GM12878 (cell line): ENCODE data around the gene SCP2.

Source experiments
- CREM ChIP-seq: IDR thresholded peaks from 2 replicates; pipeline ENCODE4 v1.6.1; 2014; ENCODE audit warnings: antibody characterized with exemption, low read depth
- ETV6 ChIP-seq, 2 experiments: fragments of 450-650 bp in 1 of 2; IDR thresholded peaks in 1 of 2; conservative IDR thresholded peaks in 1 of 2; 2 replicates each; pipeline ENCODE4 v1.6.1; 2014; ENCODE audit warnings: antibody characterized with exemption in 1 of 2, borderline replicate concordance in 1 of 2, low read depth in 1 of 2, mild to moderate bottlenecking in 1 of 2, moderate library complexity in 1 of 2
- JUND ChIP-seq: IDR thresholded peaks from 2 replicates; pipeline ENCODE4 v1.6.1; 2012; ENCODE audit warnings: low read depth, mild to moderate bottlenecking, low read length, improper control_type of control experiment, moderate library complexity
- NKRF ChIP-seq: fragments of 450-650 bp; conservative IDR thresholded peaks from 2 replicates; pipeline ENCODE4 v1.6.1; 2017; ENCODE audit warnings: mild to moderate bottlenecking, moderate library complexity
- POLR2A ChIP-seq: IDR thresholded peaks from 2 replicates; pipeline ENCODE4 v1.6.1; 2011; ENCODE audit warnings: low read depth, mild to moderate bottlenecking, low read length
- POLR2AphosphoS5 ChIP-seq: IDR thresholded peaks from 2 replicates; pipeline ENCODE4 v1.6.1; 2011; ENCODE audit warnings: mild to moderate bottlenecking, low read length, inconsistent platforms
- TARDBP ChIP-seq: IDR thresholded peaks from 2 replicates; pipeline ENCODE4 v1.6.1; 2016; ENCODE audit warnings: borderline replicate concordance
- TF ChIP-seq, protein P1 (sequence below), 3 experiments: IDR thresholded peaks in 2 of 3; conservative IDR thresholded peaks in 1 of 3; 2 replicates each; pipeline ENCODE4 v1.5.1; 2011; ENCODE audit warnings: low read depth in 3 of 3, low read length in 3 of 3, mild to moderate bottlenecking in 3 of 3, control low read depth in 2 of 3, moderate library complexity in 2 of 3, inconsistent platforms in 1 of 3, mixed read lengths in 1 of 3; ENCODE audit not compliant: control insufficient read depth in 2 of 3, insufficient read depth in 1 of 3; ENCODE audit errors: extremely low read depth in 1 of 3

DNA sequence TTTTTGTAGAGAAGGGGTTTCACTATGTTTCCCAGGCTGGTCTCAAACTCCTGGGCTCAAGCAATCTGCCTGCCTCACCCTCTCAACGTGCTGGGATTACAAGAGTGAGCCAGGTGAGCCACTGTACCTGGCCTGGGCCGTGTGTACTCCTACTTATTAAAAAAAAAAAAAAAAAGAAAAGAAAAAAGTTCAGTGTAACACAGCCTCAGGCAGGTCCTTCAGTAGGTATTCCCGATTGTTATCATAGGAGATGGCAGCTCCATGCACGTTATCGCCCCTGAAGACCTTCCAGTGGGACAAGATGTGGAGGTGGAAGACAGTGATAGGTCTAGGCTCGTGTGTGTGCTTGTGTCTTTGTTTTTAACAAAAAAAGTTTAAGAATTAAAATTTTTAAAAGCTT lies 8.9 kb upstream of the SCP2 start:
- TF ChIP-seq, protein P1, sequence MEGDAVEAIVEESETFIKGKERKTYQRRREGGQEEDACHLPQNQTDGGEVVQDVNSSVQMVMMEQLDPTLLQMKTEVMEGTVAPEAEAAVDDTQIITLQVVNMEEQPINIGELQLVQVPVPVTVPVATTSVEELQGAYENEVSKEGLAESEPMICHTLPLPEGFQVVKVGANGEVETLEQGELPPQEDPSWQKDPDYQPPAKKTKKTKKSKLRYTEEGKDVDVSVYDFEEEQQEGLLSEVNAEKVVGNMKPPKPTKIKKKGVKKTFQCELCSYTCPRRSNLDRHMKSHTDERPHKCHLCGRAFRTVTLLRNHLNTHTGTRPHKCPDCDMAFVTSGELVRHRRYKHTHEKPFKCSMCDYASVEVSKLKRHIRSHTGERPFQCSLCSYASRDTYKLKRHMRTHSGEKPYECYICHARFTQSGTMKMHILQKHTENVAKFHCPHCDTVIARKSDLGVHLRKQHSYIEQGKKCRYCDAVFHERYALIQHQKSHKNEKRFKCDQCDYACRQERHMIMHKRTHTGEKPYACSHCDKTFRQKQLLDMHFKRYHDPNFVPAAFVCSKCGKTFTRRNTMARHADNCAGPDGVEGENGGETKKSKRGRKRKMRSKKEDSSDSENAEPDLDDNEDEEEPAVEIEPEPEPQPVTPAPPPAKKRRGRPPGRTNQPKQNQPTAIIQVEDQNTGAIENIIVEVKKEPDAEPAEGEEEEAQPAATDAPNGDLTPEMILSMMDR (IDR thresholded peaks at IDR 0.05 in 2 of 3, conservative IDR thresholded peaks at IDR 0.05 in 1 of 3; ENCODE audit: control insufficient read depth in 2 of 3, extremely low read depth in 1 of 3, insufficient read depth in 1 of 3, low read depth in 3 of 3, low read length in 3 of 3) = no peak
- TF ChIP-seq POLR2AphosphoS5 = no peak
- no peak for TF ChIP-seq POLR2A
- TF ChIP-seq NKRF = no peak
- no peak for TF ChIP-seq TARDBP
- no peak for TF ChIP-seq JUND
- no peak for TF ChIP-seq ETV6 (conservative IDR thresholded peaks at IDR 0.05 in 1 of 2, IDR thresholded peaks at IDR 0.05 in 1 of 2; ENCODE audit: borderline replicate concordance in 1 of 2, low read depth in 1 of 2)
- no peak for TF ChIP-seq CREM
